Measurements from ENCODE around the gene DHODH. TPM values are rescaled to one million over a fixed set of nuclear protein-coding genes. Genes with fewer than 3 reads are reported as not detected.

Gene DHODH
- 4.2 and 6.6 TPM in 2 replicates for total RNA-seq

GRCh38 chr16:72008424-72009216 is at the start of gene DHODH:
TSS of gene DHODH (plus strand) at chr16:72008744. CDS start at chr16:72008765, 21 bp downstream.

DNA sequence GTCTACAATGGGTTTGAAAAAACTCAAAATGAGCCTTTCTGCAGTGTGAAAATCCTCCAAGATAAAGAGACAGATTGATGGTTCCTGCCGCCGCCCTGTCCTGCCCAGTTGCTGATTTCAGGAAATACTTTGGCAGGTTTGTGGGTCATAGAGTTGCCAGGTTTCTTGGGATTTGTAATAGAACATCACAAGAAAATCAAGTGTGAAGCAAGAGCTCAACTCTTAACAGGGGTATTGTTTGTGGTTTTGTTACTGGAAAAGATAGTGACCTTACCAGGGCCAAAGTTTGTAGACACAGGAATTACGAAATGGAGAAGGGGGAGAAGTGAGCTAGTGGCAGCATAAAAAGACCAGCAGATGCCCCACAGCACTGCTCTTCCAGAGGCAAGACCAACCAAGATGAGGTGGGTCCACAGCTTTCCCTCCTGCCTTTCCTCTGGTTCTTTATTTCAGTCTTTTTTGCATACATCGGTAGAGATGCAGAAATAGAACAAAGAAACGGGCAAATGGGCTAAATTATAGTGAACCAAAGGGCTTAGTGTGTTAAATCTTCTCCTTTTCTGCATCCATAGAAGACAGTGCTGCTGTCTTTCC is 45.8 kb downstream of the DHODH start, which contains the start of gene HP:
Gene HP (plus strand): TSS at position 252 of the 594 bp plus-strand sequence. CDS start 148 bp downstream, at position 400.

Other genes with a start within 250 kb of the DHODH start
- gene AP1G1, start 199.9 kb upstream of the DHODH start, total RNA-seq: 38.4 and 40.5 TPM in 2 replicates
- gene ATXN1L, start 162.8 kb upstream of the DHODH start, total RNA-seq: 7.5 and 9.6 TPM in 2 replicates
- gene ZNF821, start 124.6 kb upstream of the DHODH start, total RNA-seq: 1.0 and 1.9 TPM in 2 replicates
- 112 and 116 TPM in 2 replicates for gene IST1, start 113.2 kb upstream of the DHODH start, total RNA-seq
- gene PKD1L3, start 8.3 kb upstream of the DHODH start, total RNA-seq: not detected in 2 replicates
- not detected in 2 replicates for gene HP, start 45.8 kb downstream of the DHODH start, total RNA-seq
- gene HPR, start 54.5 kb downstream of the DHODH start, total RNA-seq: not detected in 2 replicates
- gene TXNL4B, start 84.9 kb downstream of the DHODH start, total RNA-seq: 7.8 and 9.1 TPM in 2 replicates
- gene DHX38, start 85.1 kb downstream of the DHODH start, total RNA-seq: 32.5 and 37.7 TPM in 2 replicates
- 0.19 and 0.31 TPM in 2 replicates for gene PMFBP1, start 163.4 kb downstream of the DHODH start, total RNA-seq

Data from hair follicular keratinocyte (primary cell).